Nephron progenitor cell (in vitro differentiated cells): ENCODE data around the gene PHF2.

ENCODE experiments used
- DNase-seq: peaks from one replicate; pipeline ENCODE4 v3.0.0; 2021
- H3K27ac Mint-ChIP-seq: 2 replicates; pipeline ENCODE4 v1.8.0; 2021; ENCODE audit warnings: mild to moderate bottlenecking, moderate library complexity, mixed read lengths
- H3K27me3 Mint-ChIP-seq: 2 replicates; pipeline ENCODE4 v1.8.0; 2021; ENCODE audit warnings: mild to moderate bottlenecking, low read depth, mixed read lengths; ENCODE audit not compliant: poor library complexity
- H3K36me3 Mint-ChIP-seq: 2 replicates; pipeline ENCODE4 v1.8.0; 2021; ENCODE audit warnings: low read depth, mixed read lengths
- H3K4me1 Mint-ChIP-seq: 2 replicates; pipeline ENCODE4 v1.8.0; 2021; ENCODE audit warnings: mixed read lengths
- H3K4me3 Mint-ChIP-seq: 2 replicates; pipeline ENCODE4 v1.8.0; 2021; ENCODE audit warnings: mild to moderate bottlenecking, moderate library complexity, mixed read lengths
- H3K9me3 Mint-ChIP-seq: 2 replicates; pipeline ENCODE4 v1.8.0; 2021; ENCODE audit warnings: mild to moderate bottlenecking, moderate library complexity, mixed read lengths
- TF ChIP-seq, protein P1 (sequence below): fragments of 200-600 bp; sonication (generic); IDR thresholded peaks from 2 replicates; pipeline ENCODE4 v1.5.0; 2021; ENCODE audit warnings: antibody characterized with exemption

PHF2 gene

DNA sequence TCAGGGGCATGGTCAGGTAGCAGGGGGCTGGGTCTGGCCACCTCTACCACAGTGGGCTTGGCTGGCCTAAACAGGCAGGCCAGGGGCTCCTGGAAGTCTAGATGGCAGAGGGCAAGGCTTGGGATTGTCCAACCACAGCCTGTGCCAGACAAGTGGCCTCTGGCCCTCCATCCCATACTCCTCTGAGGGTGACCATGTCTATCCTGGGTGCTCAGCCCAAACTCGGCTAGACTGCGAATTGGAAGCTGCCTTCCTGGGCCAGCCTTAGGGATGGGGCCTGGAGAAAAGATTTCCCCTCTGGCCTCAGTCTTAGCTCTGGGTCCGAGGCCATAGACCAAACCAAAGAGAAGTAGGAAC, 110.5 kb downstream of the PHF2 start:
- Mint-ChIP-seq H3K27ac (no peak overlapping the region), H3K36me3 (no peaks in the 10 kb centered on the region), H3K27me3 (peaks cover 3% of the 10 kb centered on the region), H3K4me3 (no peak overlapping the region), H3K4me1 (peaks cover 5% of the 10 kb centered on the region), H3K9me3 (peaks cover 44% of the 10 kb centered on the region)
- DNase-seq: no peak
- TF ChIP-seq, protein P1, sequence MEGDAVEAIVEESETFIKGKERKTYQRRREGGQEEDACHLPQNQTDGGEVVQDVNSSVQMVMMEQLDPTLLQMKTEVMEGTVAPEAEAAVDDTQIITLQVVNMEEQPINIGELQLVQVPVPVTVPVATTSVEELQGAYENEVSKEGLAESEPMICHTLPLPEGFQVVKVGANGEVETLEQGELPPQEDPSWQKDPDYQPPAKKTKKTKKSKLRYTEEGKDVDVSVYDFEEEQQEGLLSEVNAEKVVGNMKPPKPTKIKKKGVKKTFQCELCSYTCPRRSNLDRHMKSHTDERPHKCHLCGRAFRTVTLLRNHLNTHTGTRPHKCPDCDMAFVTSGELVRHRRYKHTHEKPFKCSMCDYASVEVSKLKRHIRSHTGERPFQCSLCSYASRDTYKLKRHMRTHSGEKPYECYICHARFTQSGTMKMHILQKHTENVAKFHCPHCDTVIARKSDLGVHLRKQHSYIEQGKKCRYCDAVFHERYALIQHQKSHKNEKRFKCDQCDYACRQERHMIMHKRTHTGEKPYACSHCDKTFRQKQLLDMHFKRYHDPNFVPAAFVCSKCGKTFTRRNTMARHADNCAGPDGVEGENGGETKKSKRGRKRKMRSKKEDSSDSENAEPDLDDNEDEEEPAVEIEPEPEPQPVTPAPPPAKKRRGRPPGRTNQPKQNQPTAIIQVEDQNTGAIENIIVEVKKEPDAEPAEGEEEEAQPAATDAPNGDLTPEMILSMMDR: no peak

DNA sequence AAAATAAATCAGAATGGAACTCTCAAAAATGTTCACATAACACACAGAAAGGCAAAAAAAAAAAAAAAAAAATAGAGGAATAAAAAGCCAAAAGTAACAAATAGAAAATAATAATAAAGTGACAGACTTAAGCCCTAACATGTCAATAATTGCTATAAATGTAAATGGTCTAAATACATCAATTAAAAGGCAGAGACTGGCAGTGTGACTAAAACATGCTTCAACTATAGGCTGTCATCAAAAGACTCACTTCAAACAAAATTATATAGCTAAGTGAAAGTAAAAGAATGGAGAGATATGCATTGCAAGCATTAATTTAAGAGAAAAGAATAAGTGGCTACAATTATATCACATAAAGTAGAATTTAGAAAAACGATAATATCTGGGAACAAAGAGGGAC, 114.2 kb downstream of the PHF2 start:
- Mint-ChIP-seq H3K9me3 (peaks cover 50% of the 10 kb centered on the region), H3K36me3 (no peaks in the 10 kb centered on the region), H3K27ac (no peak overlapping the region), H3K27me3 (no peaks in the 10 kb centered on the region), H3K4me1 (no peaks in the 10 kb centered on the region), H3K4me3 (no peak overlapping the region)
- TF ChIP-seq, protein P1: no peak
- no peak for DNase-seq

DNA sequence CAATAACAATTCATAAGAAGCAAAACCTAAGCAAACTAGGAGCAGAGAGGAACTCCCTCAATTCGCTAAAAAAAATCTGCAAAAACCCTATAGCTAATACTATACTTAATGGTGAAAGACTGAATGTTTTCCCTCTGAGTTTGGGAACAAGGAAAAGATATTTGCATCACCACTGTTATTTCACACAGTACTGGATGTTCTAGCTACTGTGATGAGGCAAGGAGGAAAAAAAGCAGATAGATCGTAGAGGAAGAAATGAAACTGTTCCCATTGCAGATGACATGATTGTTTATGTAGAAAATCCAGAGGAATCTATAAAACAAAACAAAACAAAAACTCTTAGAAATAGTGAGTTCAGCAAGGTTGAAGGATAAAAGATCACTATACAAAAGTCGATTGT, 116.7 kb downstream of the PHF2 start:
- TF ChIP-seq, protein P1: no peak
- Mint-ChIP-seq H3K27me3 (peaks cover 8% of the 10 kb centered on the region), H3K4me1 (no peaks in the 10 kb centered on the region), H3K4me3 (no peak overlapping the region), H3K9me3 (peaks cover 47% of the 10 kb centered on the region), H3K36me3 (no peaks in the 10 kb centered on the region), H3K27ac (no peak overlapping the region)
- no peak for DNase-seq

DNA sequence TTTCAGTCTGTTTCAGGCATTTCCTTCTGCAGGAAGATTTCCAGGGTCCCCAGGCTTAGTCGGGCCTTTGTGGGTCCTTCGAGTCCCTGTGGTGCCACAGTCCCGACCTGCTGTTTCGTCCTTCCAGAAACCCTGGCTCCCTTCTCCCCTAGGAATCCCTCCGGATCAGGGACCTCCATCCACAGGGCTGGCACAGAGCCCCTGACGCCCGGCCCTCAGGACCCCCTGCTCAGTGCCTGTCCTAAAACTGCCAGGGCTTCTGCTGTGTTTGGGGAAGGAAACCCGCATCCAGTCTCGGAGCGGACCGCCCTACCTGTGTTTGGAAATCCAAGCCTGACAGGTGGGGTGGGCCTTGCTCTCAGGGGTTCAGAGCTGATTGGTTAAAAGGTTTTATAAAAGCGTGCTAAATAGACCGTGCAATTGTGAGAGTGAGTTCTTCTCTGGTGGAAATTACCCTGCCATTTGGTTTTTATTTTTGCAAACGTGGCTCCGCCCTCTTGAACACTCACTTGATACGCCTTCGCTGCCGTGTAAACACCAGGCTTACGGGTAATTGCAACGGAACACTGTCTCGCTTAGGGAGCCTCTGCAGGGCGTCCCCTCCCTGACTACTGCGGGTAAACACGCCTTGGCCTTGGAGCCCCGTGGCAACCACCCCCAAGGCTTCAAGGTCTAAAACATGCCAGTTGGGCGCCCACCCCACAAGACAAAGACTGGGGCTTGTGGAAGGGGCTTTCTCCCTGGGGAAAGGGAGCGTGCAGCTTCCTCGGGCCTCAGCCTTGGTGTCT, 121.2 kb downstream of the PHF2 start:
- H3K27me3 Mint-ChIP-seq: peaks cover 12% of the 10 kb centered on the region
- no peak for DNase-seq
- H3K4me3 Mint-ChIP-seq: no peak overlapping the region
- TF ChIP-seq, protein P1: no peak
- no peak overlapping the region for H3K27ac Mint-ChIP-seq
- H3K9me3 Mint-ChIP-seq: peaks cover 13% of the 10 kb centered on the region
- H3K36me3 Mint-ChIP-seq: no peaks in the 10 kb centered on the region
- H3K4me1 Mint-ChIP-seq: no peaks in the 10 kb centered on the region

DNA sequence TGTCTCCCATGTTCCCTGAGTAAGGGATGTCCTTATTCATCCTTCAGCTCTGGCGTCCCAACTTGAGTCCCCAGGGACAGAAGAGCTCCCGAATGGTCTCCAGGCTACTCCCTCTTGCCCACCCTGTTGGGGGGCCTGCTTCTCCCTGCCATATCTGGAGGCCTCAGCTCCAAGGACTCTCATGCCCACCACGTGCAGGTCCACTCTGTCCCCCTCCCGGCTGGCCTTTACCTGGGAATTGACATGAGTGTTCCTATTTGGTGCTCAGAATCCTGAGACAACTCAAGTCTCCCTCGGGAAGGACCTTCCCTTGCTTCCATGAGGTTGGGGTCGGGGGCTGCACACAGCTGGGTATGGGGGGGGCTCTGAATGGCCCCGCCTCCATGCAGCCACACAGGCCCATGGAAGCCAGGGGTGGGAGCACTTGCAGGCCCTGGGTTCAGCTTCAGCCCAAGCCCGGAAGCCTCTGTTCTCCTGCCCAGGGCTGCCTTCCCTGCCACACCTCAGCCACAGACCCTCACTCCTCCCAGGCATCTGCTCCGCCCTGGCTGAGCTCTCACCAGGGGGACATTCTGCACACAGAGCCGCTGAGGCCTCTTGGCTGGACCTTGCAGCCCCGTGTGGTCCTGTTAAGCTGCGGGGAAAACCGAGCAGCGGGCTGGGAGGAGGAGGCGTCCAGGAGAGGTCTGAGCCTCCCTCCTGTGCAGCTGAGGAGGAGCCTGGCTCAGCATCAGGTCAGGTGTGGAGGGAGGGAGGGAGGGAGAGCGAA, 121.9 kb downstream of the PHF2 start:
- H3K27ac Mint-ChIP-seq: no peak overlapping the region
- no peaks in the 10 kb centered on the region for H3K4me1 Mint-ChIP-seq
- peaks cover 12% of the 10 kb centered on the region for H3K27me3 Mint-ChIP-seq
- no peaks in the 10 kb centered on the region for H3K36me3 Mint-ChIP-seq
- TF ChIP-seq, protein P1: no peak
- no peak overlapping the region for H3K4me3 Mint-ChIP-seq
- no peak for DNase-seq
- peaks cover 18% of the 10 kb centered on the region for H3K9me3 Mint-ChIP-seq
